VCaP (cell line): Measurements from ENCODE around the gene DNAH12.

Experiments
- H3K27ac ChIP-seq: fragments of 450-650 bp; 2 replicates; pipeline ENCODE4 v1.5.1; 2017
- TF ChIP-seq, protein P1 (sequence below): fragments of 450-650 bp; conservative IDR thresholded peaks from 2 replicates; pipeline ENCODE4 v1.5.1; 2017; ENCODE audit warnings: mild to moderate bottlenecking, moderate library complexity

DNAH12 gene

DNA sequence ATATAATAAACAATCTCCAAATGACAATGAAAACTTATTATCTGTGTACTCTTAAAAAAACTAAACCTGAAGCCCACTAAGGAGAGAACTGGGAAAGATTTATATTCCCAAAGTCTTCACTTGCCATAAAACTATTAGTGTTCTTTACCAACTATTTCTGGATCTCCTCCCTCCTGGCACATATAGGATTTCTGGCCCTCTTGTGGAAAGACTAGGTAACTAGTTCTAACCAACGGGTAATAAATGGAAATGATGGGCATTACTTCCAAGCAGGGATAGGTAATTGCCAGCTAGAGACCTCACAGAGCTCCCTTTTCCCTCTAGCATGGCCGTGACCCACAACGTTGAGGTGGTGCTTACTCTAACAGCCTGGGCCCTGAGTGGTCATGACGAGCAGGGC is 110.1 kb downstream of the DNAH12 start:
- TF ChIP-seq, protein P1, sequence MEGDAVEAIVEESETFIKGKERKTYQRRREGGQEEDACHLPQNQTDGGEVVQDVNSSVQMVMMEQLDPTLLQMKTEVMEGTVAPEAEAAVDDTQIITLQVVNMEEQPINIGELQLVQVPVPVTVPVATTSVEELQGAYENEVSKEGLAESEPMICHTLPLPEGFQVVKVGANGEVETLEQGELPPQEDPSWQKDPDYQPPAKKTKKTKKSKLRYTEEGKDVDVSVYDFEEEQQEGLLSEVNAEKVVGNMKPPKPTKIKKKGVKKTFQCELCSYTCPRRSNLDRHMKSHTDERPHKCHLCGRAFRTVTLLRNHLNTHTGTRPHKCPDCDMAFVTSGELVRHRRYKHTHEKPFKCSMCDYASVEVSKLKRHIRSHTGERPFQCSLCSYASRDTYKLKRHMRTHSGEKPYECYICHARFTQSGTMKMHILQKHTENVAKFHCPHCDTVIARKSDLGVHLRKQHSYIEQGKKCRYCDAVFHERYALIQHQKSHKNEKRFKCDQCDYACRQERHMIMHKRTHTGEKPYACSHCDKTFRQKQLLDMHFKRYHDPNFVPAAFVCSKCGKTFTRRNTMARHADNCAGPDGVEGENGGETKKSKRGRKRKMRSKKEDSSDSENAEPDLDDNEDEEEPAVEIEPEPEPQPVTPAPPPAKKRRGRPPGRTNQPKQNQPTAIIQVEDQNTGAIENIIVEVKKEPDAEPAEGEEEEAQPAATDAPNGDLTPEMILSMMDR = peak; percentile 86
- H3K27ac ChIP-seq = no peak overlapping the region

DNA sequence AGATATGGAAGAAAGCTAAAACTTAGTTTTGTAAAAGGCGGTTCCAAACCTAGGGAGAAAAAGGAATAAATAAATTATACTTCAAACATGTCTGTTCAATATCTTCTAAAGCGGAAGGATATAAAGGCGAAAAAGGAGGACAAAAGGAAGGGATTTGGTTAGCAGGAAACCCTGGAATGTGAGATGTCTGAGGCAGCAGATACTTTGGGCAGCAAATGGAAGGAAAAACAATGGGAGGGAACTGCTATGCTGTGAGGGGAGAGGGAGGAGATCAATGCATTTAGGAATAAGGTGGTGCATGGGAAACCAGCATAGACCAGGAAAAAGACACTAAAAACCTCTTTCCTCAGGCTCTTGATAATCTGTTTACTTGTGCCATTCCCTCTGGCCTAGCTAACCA is 120.8 kb downstream of the DNAH12 start:
- TF ChIP-seq, protein P1 = no peak
- H3K27ac ChIP-seq = no peak overlapping the region

DNA sequence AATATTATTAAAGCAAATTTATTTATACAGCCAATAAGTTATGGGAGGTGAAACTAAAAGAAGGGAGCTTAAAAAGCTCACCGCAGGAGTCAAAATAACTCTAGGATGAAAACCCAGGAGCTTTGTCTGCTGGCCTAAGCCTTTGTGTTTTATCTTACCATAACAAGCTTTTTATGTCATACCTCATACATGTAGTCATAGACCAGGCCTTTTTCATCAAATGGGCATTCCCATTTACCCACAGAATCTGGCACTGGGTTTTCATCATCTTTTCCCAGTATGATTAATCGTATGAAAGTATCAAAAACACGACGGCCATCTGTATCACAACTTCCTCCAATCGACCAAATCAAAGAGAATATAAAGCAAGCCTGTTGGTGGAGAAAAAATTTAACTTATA is 122.8 kb downstream of the DNAH12 start:
- TF ChIP-seq, protein P1 = no peak
- no peak overlapping the region for H3K27ac ChIP-seq

DNA sequence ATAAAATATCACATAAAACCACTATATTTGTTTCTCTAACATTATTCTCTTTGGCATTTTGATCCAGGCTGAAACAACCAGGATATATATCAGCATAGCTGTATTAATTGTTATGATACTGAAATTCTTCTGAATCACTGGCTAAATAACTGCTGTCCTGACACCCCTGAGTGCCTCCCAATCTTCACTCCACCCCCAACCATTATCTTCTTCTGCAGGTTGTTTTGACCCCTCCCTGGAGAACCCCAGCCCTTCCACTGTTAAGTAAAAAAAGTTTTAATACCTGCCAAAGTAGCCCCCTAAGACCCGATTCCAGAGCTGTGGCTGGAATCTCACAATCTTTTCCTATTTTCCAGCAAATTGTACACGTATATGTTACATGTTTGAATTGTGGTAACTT is 124.1 kb downstream of the DNAH12 start:
- TF ChIP-seq, protein P1 = no peak

DNA sequence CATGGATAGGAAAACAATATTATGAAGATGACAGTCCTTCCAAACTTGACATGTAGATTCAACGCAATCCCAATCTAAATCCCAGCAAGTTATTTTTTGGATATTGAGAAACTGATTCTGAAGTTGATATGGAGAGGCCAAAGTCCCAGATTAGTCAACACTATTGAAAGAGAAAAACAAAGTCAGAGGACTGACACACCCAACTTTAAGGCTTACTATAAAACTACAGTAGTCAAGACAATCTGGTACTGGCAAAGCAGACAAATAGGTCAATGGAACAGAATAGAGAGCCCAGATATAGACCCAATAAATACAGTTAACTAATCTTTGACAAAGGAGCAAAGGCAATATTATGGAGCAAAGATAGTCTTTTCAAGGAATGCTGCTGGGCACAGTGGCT is 132.4 kb downstream of the DNAH12 start:
- TF ChIP-seq, protein P1 = no peak
- no peak overlapping the region for H3K27ac ChIP-seq

More for the DNA sequence above, 124.1 kb downstream of the DNAH12 start:
- H3K27ac ChIP-seq = no peak overlapping the region

DNA sequence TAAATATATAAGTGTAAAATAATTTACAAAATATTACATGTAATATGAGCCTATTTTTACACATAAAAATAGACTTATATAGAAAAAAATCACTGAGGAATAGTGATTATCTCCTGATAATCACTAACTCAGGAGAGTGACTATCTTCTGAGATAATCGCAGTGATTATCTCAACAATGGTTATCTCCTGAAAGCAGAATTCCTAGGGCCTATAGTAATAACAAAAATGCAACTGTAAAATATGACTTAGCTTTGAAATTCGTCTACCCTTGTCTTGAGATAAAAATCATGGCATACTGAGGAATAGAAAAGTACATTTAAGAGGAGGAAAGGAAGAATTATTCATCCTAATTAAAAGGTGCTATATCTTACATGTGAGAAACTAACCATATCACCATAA is 134.7 kb downstream of the DNAH12 start:
- no peak overlapping the region for H3K27ac ChIP-seq
- TF ChIP-seq, protein P1 = no peak

DNA sequence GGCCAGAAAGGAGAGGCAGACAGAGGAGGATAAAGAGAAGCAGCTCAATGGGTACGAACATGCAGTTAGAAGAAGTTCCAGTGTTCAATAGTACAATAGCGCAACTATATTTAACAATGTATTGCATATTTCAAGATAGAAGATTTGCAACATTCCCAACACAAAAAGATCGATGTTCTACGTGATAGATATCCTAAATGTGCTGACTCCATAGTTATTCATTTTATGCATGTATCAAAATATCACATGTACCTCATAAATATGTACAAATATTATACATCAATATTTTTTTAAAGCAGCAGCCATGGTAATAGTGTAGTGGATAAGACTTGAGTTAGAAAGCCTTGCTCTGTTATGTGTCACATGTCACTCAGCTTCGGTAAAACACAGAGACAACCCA is 141.5 kb downstream of the DNAH12 start:
- H3K27ac ChIP-seq = no peak overlapping the region
- TF ChIP-seq, protein P1 = no peak
